CD4-positive, alpha-beta T cell treated with Interleukin-12 subunit alpha and Interleukin-12 subunit beta, for 1 hour (primary cell): ENCODE measurements around the gene TRPM4.

ENCODE experiments used
- DNase-seq: peaks from one replicate; pipeline ENCODE4 v3.0.0-alpha.2; 2020

The TRPM4 gene

DNA sequence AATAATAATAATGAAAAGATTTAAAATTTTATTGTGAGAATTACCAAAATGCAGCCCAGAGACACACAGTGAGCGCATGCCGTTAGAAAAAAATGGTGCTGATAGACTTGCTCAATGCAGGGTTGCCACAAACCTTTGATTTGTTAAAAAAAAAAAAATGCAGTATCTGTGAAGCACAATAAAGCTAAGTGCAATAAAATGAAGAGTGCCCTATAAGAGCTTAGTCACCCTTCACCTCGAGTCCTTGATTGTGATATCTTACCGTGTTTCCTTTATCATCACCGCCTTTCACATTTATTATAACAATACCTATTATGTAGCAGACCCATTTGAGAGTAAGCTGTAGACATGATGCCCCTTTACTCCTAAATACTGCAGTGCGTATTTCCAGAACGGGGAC is 84.2 kb downstream of the TRPM4 start:
- no peak for DNase-seq

DNA sequence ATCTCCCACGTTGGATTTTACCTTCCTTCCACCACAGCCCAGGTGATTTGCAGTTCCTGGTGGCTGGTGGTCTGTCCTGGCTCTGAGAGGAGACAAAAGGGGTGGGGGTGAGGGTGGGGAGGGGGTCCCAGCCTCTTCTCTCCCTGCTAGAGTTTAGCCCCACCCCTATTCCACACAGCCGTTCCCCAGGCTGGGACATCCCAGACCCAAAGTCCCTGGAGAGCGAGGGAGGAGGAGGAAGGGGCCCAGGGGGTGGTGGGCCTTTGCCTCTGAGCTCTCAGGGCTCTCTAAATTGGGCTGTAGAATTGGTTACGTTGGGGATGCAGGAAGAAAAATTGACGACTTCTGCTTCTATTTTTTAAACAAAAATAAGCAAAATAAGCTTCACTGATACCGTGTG is 85.5 kb downstream of the TRPM4 start:
- DNase-seq: no peak

DNA sequence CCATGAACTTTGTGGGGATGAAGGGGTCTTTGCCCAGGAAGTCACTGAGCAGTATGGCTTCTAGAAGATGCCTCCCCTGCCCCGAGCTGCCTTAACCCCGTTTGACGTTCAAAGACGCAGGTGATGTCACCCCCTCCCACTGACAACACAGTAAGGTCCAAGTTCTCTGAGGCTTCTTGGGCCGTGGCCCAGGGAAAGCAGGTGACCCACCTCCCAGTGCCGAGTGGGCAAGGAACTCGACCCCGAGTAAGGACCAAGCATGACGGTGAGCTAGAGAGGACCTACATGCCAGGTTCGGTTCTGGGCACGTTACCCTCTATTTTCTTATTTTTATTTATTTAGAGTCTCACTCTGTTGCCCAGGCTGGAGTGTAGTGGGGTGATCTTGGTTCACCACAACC is 86.1 kb downstream of the TRPM4 start:
- DNase-seq: no peak

DNA sequence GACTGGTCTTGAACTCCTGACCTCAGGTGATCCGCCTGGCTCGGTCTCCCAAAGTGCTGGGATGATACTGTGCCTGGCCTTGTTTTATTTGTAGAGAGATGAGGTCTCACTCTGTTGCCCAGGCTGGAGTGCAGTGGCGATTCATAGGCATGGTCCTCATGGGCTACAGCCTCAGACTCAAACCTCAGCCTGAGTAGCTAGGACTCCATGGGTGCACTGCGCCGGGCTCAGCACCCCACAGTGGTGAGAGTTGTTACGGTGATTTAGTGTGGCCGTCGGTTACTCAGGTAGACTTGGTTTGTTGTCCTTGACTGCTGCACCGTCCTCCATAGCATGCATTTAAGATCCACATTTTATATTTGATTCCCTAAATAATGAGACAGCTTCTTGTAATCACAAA is 86.7 kb downstream of the TRPM4 start:
- no peak for DNase-seq

DNA sequence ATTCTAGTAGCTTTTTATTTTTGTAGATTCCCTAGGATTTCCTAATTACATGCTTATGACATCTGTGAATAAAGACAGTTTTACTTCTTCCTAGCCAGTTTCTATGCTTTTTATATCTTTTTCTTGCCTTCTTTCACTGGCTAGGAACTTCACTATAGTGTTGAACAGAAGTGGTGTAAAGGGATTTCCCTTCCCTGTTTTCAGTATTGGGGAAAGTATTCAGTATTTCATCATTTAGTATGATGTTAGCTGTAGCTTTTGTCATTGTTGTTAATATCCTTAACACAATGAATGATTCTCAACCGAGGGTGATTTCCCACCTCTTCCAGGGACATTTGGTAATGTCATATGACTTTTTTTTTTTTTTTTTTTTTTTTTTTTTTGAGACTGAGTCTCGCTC is 90.1 kb downstream of the TRPM4 start:
- DNase-seq: no peak

DNA sequence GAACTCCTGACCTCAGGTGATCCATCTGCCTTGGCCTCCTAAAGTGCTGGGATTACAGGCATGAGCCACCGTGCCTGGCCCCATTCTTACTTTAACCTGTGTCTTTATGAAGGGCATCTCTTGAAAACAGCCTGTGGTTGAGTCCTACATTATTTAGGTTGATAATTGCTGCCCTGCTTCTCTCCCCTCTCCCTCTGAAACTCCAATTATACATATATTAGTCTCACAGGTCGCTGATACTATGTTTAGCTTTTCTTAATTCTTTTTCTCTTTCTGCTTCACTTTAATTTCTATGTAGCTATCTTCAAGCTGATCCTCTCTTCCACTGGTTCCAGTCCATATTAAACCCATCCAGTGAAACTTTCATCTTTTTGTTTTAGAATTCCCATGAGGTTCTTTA is 92.3 kb downstream of the TRPM4 start:
- DNase-seq: no peak

DNA sequence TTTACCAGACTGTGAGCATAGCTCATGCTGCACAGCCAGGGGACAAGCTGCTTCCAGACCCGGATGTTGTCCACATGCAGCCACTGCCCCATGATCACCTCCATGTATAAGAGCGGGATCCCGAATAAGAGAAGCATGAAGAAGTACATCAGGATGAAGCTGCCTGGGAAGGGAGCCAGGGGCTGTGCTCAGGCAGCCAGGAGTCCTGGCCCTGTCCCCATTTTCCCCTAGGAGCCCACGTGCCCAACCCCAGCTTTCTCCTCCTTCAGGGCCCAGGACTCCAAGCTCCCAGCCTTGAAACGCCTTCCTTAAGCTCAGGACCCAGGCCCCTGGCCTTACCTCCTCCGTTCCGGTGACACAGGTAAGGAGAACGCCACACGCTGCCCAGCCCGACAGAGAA is 98.1 kb downstream of the TRPM4 start:
- no peak for DNase-seq

DNA sequence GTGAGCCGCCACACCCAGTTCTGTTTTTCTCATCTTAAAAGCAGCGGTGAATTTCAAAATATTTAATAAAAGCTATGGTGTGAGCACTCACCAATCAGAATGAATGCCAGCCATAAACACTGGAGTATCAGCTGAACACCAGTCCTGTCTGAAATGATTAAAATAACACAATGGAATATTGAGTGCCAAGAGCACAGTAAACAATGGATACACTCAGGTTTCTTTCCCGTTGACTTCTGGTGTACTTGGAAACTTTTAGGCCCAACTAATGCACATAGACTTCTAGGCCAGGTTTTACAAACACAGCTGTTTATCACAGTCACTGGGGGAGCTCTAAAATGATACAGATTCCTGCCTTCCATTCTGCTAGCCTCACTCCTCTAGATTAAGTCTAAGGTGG is 99.1 kb downstream of the TRPM4 start:
- DNase-seq: no peak
